ENCODE data around the gene ZDHHC8. TPM values are rescaled to one million over a fixed set of nuclear protein-coding genes. Genes with fewer than 3 reads are reported as not detected.

ZDHHC8 gene
- total and polyA plus RNA-seq, 10 donors = 12.7 to 71.5 (median 33.6) TPM

GRCh38 chr22:20087319-20088262 is 44.0 kb upstream of the ZDHHC8 start:
- peaks cover 5 to 76% (median 68%) of the 10 kb centered on the region in 6 donors for H3K36me3 ChIP-seq
- intact Hi-C loops (cut with DNase I; ENCODE audit: low total_unique reads) = no loop called here
- WGBS, 5 donors = 83 to 89% (median 86%) methylated on average over 14 of the region's 14 CpGs
- no peaks in the 10 kb centered on the region for H3K27me3 ChIP-seq (replicated peaks in 1 of 7)
- H3K4me3 ChIP-seq = no peak overlapping the region
- peak; percentile 54 for DNase-seq
- TF ChIP-seq POLR2A (IDR thresholded peaks at IDR 0.05) = no peak
- no peaks in the 10 kb centered on the region for H3K9me3 ChIP-seq
- peak overlapping the region in 1 of 8 donors; percentile 56 for H3K27ac ChIP-seq
- peaks cover 4 to 75% (median 48%) of the 10 kb centered on the region in 6 donors for H3K4me1 ChIP-seq

GRCh38 chr22:20088263-20088648 is 43.3 kb upstream of the ZDHHC8 start:
- H3K4me3 ChIP-seq = no peak overlapping the region
- peaks cover 4 to 75% (median 42%) of the 10 kb centered on the region in 6 donors for H3K4me1 ChIP-seq
- no peaks in the 10 kb centered on the region for H3K9me3 ChIP-seq
- peaks cover 5 to 82% (median 75%) of the 10 kb centered on the region in 6 donors for H3K36me3 ChIP-seq
- H3K27ac ChIP-seq = peak overlapping the region in 1 of 8 donors; percentile 56
- TF ChIP-seq POLR2A (IDR thresholded peaks at IDR 0.05) = no peak
- TF ChIP-seq POLR2AphosphoS5 (IDR thresholded peaks at IDR 0.05) = no peak
- no peak for TF ChIP-seq CTCF (IDR thresholded peaks at IDR 0.05 in 8 of 11, conservative IDR thresholded peaks at IDR 0.05 in 3 of 11)
- peak; percentile 51 for DNase-seq
- intact Hi-C loops (cut with DNase I; ENCODE audit: low total_unique reads) = no loop called here
- WGBS, 5 donors = 91 to 97% (median 94%) methylated on average over 8 of the region's 8 CpGs
- H3K27me3 ChIP-seq (replicated peaks in 1 of 7) = no peaks in the 10 kb centered on the region

- 89 to 96% (median 95%) methylated on average over 17 of the region's 17 CpGs for WGBS, 5 donors
- TF ChIP-seq POLR2A (IDR thresholded peaks at IDR 0.05) = no peak
- TF ChIP-seq POLR2AphosphoS5 (IDR thresholded peaks at IDR 0.05) = no peak
- no peak for TF ChIP-seq CTCF (IDR thresholded peaks at IDR 0.05 in 8 of 11, conservative IDR thresholded peaks at IDR 0.05 in 3 of 11)
- peaks cover 4 to 67% (median 30%) of the 10 kb centered on the region in 6 donors for H3K4me1 ChIP-seq
- intact Hi-C loops (cut with DNase I; ENCODE audit: low total_unique reads) = no loop called here
- H3K4me3 ChIP-seq = no peak overlapping the region
- H3K36me3 ChIP-seq = peaks cover 5 to 94% (median 86%) of the 10 kb centered on the region in 6 donors
- H3K27me3 ChIP-seq (replicated peaks in 1 of 7) = no peaks in the 10 kb centered on the region
- H3K9me3 ChIP-seq = no peaks in the 10 kb centered on the region
- DNase-seq = peak; percentile 51
- peak overlapping the region in 1 of 8 donors; percentile 48 for H3K27ac ChIP-seq
Observed at GRCh38 chr22:20089226-20089976, 42.2 kb upstream of the ZDHHC8 start.

- Histone ChIP-seq H3K4me3 (no peak overlapping the region), H3K27ac (peak overlapping the region in 4 of 8 donors; percentile 47 to 70 (median 63)), H3K4me1 (peaks cover 0 to 60% (median 24%) of the 10 kb centered on the region in 6 donors), H3K36me3 (peaks cover 5 to 100% (median 93%) of the 10 kb centered on the region in 6 donors), H3K27me3 (replicated peaks in 1 of 7) (no peaks in the 10 kb centered on the region), H3K9me3 (no peaks in the 10 kb centered on the region)
- peak; percentile 56 for DNase-seq
- no peak for TF ChIP-seq CTCF (IDR thresholded peaks at IDR 0.05 in 8 of 11, conservative IDR thresholded peaks at IDR 0.05 in 3 of 11)
- TF ChIP-seq POLR2A (IDR thresholded peaks at IDR 0.05) = no peak
- no peak for TF ChIP-seq POLR2AphosphoS5 (IDR thresholded peaks at IDR 0.05)
- 91 to 95% (median 93%) methylated on average over 11 of the region's 11 CpGs for WGBS, 5 donors
- intact Hi-C loops (cut with DNase I; ENCODE audit: low total_unique reads) = no loop called here
Observed at GRCh38 chr22:20089977-20090729, 41.5 kb upstream of the ZDHHC8 start.
